Suprapubic skin (tissue), 3 donors: ENCODE data around the gene KCTD5.

Source experiments
- CTCF ChIP-seq, 2 donors: fragments of 200-600 bp in 1 of 2; fragments of 450-650 bp in 1 of 2; sonication (generic) in 1 of 2; IDR thresholded peaks; one replicate each; pipeline ENCODE4 v1.5.1; 2016 to 2019; ENCODE audit warnings: antibody characterized with exemption in 2 of 2, mild to moderate bottlenecking in 1 of 2, moderate library complexity in 1 of 2
- EP300 ChIP-seq: sonication (generic); formaldehyde crosslinking; IDR thresholded peaks from one replicate; pipeline ENCODE4 v1.6.1; 2017; ENCODE audit warnings: antibody characterized with exemption
- POLR2A ChIP-seq, 2 donors: fragments of 450-650 bp; IDR thresholded peaks; one replicate each; pipeline ENCODE4 v1.6.1; 2017; ENCODE audit warnings: antibody characterized with exemption in 2 of 2, mild to moderate bottlenecking in 2 of 2, moderate library complexity in 2 of 2

- no peak for TF ChIP-seq CTCF (IDR thresholded peaks at IDR 0.05)
- TF ChIP-seq POLR2A (IDR thresholded peaks at IDR 0.05): no peak
- no peak for TF ChIP-seq EP300
Observed at GRCh38 chr16:2706611-2707311, 24.4 kb downstream of the KCTD5 start.
